HG03432 (cell line): Measurements from ENCODE around the gene PARD3.
A peak's percentile ranks its signal among the peaks of the same experiment; 100 is the strongest.
"Not testable (repeated sequence)": the region's sequence is repeated elsewhere in the genome, so short reads cannot be mapped to it uniquely, and the experiment has no call there.

Experiments used
- ATAC-seq: cut with Tn5 transposase; IDR thresholded peaks from one replicate; pipeline ENCODE4 v1.9.1; 2021; ENCODE audit warnings: mild to moderate bottlenecking, moderate library complexity; ENCODE audit not compliant: unreplicated experiment

Gene PARD3

DNA sequence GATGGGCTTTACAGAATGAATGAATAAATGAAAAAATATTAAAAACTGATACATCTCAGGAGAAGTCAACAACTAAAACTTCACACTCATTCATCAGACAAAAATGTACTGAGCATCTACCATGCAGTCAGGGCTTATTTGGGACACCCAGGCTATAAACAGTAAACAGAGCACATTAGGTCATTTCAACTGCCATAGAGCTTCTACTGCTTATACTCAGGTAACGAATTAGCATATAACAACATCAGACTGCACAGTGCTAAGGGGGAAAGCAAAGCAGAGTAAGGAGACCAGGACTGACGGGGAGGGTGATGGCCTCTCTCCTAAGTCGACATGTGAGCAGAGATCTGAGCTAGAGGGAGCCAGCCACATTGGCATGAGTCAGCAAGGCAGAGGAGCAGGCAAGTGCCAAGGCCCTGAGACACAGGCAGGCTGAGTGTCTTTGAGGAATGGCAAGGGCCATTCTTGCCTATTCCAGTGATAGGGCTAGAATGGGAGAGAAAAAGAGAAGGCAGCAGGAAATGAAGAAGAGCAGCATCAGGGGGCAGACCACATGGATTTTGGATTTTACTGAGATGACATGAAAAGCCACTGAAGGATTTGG, 528.9 kb downstream of the PARD3 start:
- ATAC-seq: no peak

DNA sequence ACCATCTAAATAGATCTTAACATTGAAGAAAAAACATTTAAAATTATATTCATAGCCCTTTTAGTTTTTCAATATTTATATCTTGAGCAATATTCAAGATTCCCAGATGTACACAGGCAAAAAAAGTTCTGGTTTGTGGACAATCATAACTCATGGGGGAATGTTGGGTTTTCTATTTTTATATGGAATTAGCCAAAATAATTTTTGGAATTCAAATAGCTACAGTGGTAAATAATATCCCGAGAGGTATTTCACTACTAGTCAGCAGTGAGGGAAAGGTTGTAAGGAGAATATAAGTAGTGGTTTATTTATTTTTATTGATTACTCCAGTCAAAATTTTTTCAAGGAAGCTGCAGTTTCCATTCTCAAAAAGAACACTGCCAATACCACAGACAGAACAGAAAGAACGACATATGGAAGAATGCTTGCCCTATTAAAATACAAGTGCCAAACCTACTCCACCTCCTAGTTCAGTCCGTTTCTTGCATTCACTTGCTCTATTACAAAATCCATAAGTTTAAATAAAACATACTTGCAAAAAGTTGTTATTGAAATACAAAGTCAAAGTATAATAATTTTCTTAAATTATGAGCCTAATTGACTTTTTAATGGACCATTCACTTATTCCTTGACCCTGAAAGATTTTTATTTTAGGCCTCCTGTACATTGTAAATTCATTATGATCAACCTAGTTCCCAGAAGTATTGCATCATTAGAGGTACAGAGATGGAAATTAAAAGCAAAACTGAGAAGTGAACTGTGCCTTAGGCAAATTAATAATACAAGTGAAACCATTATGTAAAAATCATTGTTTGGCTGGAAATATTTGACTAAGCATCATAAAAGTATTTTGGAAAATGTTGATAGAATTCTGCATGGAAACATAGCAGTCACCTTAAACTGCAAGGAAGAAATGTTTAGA, 533.2 kb downstream of the PARD3 start:
- no peak for ATAC-seq

DNA sequence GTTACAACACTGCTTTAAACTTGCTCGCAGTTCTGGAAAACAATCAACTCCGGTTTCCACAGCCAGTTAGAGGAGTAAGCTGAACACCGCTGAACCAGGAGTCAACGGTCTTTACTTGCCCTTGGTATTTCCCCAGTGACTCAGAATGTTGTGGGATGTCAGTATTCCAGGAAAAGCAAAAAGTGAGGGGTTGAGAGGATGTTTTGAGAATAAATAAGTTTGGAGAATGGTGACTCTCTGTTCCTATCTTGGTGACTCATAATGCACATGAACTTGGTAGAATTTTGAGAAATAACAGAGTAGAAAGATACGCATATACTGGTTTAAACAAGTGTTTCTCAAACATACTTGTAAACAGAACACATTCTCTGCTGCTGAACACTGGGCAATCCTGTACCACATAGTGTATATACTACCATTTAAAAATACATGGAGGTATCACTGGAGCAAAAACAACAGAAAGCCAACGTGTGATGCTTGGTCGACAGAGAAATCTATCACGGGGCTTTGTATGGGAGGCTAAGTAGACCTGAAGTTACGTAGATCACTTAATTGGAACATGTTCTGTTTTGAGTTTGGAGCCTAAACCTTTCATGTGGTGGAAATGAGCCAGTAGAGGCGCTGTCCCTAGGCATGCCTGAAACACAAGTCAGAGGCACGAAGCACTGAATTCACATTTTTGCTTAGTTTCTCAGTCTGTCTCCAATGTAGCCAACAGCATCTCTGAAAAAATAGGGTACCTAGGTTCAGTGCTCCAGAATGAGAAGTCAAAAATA, 534.3 kb downstream of the PARD3 start:
- no peak for ATAC-seq

DNA sequence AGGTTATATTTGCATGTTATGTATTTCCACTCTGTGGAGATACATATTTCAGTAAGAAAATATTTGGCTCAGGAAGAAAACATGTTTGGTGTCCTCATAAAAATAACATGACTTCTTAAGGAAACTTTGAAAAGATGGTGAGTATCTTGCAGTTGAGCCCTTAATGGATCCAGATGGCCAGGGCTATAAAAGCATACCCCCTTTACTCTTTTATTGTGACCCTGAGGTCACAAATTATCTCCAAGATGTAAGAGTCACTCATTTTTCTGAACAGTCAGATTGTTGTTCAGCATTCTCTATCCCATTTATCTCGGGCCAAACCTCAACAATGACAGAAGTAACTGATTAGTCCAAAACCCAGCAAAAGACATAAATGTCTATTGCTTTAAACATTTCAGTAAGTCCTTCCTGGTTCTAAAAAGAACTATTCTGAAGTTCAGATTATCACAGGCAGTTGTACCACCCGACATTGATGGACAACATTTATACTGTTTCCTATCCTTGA, 539.4 kb downstream of the PARD3 start:
- no peak for ATAC-seq

DNA sequence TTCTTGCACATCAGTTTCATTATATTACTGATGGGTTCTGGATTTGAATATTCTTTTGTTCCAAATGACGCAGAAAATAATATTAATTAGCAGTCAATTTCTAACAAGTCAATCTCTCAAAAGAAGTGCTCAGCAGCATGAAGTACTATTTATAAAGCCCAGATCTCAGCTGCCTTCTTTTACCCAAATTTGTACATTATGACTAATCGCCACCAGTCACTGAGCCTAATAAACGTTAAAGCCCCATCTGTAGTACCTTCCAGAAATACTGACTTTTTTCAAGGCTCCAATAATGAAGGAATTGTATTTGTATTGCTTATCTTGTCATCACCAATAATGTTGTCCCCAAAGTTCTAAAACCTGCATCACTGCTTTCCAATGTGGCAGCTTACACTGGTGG, 540.2 kb downstream of the PARD3 start:
- no peak for ATAC-seq

DNA sequence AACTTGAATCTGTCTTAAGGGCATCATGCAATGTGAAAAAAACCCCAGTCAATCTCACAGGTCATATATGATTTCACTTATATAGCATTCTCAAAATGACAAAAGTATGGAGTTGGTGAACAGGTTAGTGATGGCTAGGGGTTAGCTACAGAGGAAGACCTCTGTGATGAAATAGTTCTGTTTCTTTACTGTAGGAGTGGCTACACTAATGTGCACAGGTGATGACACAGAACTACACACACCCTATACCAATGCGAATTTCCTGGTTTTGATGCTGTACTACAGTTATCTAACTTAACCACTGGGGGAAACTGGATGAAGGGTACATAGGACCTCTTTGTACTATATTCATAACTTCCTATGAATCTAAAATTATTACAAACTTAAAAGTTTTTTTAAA, 541.8 kb downstream of the PARD3 start:
- no peak for ATAC-seq

DNA sequence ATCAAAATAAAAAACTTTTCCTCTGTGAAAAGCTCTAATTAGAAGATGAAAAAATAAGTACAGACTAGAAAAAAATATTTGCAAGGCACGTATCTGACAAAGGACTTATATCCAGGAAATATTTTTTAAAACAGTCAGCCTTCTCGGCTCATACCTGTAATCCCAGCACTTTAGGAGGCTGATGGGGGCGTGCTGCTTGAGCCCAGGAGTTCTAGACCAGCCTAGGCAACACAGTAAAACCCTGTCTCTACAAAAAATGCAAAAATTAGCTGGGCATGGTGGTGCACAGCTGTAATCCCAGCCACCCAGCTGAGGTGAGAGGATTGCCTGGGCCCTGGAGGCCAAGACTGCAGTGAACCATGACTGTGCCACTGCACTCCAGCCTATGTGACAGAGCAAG, 542.8 kb downstream of the PARD3 start:
- ATAC-seq: no peak

DNA sequence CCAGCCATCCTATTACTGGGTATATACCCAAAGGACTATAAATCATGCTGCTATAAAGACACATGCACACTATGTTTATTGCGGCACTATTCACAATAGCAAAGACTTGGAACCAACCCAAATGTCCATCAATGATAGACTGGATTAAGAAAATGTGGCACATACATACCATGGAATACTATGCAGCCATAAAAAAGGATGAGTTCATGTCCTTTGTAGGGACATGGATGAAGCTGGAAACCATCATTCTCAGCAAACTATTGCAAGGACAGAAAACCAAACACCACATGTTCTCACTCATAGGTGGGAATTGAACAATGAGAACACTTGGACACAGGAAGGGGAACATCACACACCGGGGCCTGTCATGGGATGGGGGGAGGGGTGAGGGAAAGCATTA, 546.7 kb downstream of the PARD3 start:
- ATAC-seq: not testable (repeated sequence)

DNA sequence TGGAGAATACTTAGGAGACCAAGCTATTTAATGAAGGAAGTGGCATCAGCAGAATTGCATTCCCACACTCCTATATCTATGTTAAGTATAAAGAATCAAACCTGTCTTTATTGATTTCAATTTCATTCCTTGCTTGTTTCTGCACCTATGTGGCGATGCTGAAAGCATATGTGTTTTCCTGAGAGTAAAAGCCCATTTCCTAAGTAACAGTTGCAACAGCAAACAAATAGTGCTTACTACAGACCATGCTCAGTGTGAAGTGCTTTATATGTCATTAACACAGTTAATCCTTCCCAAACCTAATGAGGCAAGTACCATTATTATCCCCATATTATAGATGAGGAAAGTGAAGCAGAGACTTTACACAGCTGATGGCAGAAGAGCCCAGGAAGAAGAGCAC, 552.1 kb downstream of the PARD3 start:
- ATAC-seq: no peak

DNA sequence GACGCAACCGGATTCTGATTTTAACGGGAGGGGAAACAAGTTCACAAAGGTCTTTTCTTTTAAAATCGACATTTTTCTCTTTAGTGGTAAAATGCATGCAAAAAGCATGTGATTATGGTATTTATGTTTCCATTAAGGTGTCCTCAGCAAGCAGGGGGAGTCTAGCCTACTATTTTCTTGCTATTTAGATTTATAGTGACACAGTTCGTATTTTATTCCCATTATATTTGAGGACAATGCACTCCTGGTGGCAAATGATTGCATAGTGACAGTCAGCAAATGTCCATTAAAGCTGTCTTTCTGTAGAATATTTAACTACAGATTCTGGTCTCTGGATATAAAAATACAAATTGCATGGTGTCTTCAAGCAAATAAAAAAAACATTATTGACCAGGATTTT, 554.2 kb downstream of the PARD3 start:
- ATAC-seq: no peak

DNA sequence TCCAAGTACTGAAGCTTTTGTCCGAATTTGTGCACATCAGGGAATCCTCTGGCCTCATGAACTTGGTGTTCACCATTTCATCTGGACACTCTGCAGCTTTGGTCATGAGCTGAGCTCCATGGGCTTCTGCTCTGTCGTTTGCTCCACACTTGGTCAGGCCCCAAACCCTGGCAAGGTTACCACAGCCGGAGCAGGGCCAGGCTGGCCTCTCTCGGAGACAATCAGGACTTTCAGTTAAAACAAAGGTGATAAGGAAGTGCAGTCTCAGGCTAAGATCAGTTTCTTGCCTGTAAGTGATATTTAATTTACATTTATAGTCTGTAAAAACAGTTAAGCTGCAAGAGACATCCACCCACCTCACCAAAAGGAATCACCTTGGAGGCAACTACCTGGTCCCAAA, 558.9 kb downstream of the PARD3 start:
- no peak for ATAC-seq

DNA sequence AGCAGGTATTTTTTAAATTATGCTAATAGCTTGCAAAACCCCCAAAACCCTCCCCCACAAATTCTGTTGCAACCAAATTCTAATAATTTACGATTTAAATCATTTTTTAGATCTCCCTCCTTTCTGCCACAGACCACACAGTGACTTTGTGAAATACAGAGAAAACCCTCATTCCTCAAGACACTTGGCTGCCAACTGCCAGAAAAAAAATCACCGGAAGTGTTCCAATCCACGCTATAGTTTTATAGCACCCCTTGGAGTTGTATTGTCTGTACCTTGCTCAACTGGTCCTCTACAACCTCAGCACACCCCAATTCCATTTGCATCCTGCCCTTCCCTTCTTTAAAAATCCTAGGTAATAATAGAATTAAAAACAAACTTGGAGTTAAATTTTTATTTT, 560.1 kb downstream of the PARD3 start:
- ATAC-seq: no peak

DNA sequence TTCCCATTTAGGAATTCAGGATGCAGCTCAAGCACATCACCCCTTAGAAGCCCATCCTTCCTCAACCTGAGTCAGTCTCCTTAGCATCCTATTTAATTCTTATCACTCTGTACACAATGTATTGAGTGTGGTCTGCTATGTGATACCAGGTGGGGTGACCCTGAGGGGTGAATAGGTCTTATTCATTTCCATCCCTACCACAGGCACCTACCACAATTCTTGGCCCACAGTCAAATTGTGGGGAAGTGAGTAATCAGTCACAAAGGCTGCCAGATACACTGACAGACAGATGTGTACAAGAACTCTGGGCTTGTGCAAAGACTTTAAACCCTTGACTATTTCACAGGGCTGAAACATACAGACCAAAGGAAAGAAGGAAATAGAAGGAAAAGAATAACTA, 560.5 kb downstream of the PARD3 start:
- peak; percentile 81 for ATAC-seq

DNA sequence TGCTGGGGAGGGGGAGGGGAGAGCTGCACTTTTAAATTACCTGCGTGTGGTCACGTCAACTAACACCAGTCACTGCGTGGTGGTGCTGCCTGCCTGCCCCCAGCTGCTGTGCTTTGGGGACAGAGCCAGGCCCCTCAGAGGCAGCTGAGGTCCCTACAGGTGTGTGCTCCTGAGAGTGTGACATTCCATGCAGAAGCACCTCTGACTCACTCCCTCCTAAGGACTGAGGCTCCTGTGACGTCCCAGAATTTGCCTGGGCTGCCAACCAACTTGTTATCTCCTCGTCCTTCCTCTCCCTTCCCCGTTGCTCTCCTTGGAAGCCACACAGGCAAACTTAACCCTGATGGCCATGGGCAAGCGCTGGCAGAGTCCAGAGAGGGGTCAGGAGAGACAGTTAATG, 563.0 kb downstream of the PARD3 start:
- ATAC-seq: no peak

DNA sequence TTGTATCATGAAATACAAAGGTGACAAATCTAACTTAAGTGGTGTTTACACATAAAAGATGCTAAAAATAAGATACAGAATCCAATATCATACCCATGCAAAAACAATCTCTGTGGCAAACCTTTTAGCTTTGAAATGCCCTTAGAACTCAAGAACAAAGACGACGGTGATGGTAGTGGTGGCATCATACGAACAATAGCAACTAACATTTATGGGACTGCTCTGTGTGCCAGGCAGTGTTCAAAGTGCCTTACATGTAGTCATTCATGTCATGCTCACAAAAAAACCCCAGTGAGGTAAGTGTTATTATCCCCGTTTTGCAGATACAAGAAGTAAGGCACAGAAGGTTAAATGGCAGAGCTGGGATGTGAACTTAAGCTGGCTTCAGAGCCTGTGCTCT, 563.9 kb downstream of the PARD3 start:
- no peak for ATAC-seq

DNA sequence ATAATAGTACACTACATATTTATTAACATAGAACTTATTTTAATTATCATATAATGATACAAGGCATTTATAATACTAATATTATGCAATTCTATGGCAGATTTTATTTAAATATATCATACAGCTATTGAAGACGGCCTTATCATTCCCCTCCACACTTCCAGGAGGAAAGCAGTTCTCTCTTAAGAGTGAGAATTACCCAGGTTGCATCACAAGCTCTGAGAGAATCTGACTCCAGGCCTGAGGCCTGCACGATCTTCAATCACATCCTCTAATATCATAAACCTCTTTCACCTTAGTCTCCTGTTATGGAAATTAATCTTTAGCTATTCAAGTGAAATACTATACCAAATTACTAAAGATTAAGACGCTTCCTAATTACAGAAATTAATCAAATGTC, 564.4 kb downstream of the PARD3 start:
- no peak for ATAC-seq

DNA sequence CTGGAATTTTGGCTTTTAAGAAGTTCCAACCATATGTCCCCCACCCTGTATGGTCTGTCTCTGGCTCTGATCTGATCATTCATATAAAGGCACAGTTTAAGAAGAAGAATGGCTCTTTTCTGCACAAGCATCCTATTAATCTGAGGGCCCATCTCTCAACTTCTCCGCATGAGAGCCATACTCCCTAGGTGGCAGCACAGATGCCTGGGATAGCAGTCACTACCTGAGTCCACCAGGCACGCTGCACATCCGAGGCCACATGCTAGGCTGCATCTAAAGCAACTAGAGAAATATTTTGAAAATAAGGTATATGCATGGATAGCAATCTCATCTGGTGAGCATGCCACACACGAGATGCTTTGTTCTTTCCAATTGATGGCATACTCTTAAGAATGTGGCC, 565.5 kb downstream of the PARD3 start:
- peak; percentile 51 for ATAC-seq

DNA sequence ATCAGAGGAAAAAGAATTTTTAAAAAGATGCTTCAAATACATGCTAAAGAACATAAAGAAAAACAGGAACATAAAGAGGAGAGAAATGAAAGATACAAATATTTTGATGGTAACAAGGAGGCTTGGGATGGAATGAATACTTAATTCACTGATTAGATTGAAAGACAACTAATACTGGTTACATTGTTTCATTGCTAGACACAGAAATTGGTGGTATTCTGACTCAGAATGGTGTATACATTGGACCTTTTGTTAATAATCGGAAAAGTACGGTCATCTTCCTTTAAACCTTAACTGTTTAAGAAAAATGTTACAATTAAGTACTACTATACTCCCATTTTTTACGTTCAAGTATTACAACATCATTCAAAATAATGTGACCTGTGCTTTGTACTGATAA, 567.5 kb downstream of the PARD3 start:
- ATAC-seq: no peak

DNA sequence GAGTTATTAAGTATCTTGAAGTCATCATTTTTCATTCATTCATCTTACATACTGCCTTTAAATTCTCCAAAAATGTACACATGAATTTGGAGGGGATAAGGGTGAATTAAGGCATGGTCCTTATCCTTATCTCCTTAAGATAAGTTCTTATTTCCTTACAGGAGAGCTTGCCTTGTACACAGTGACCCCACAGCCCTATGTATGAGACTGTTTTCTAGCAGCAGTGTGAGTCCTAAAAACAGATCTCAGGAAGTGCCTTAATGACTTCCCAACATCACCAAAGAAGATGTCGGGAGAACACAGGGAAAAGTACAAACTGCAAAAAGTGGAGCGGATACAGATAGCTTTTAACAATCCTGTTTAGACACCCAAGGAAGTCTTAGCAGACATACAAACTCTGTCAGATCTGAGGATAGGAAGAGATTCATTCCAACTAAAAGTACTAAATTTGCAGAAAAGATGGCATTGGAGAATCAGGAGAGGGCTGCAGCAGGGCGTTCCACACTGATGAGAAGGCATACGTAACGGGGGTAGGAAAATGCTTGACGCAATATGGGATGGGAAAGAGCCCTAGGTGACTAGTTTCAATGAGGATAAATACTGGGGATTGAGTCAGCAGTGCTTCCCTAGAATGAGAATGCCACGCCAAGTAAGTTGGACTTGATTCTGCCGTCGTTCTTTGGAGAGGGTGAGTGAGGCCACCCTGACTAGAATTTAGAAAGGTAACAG, 570.2 kb downstream of the PARD3 start:
- ATAC-seq: no peak

DNA sequence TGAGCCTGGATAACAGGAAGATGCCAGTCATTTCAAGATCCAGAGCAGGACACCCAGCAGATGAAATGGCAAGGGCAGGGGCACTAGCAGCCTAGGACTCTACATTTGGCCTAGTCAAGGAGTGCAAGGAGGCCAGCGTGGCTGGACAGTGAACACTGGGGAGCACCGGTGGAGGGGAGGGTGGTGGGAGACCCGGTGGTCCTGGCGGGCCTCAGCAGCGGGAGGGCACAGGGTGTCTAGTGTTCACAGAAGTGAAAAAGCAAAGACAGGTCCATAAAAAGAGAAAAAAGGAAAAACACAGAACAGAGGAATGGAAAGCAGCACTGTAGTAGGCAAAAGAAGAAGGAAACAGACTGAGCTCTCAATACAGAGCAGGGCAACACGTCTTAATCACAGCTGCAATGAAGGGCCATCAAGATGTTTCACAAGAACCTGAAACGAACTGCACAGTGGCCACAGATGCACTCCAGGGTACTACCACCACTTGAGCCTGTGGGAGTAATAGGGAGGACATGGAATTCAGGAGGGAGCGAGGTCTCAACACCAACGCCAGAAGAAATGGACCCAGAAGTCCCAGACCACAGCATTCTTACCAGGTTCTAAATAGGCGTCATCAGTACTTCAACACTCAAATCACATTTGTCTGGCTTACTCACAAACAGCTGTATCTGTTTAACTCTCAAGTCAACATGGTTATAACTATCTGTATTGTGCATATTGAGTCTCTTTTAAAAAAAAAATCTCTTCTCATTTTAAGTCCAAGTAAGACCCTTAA, 573.7 kb downstream of the PARD3 start:
- ATAC-seq: no peak
